Mesendoderm (in vitro differentiated cells): ENCODE results near the gene CKS2.

Source experiments
- DNase-seq: peaks from one replicate; pipeline ENCODE4 v3.0.0; 2013
- H2AK5ac ChIP-seq: 2 replicates; pipeline ENCODE4 v1.6.1; 2013; ENCODE audit warnings: low read length, inconsistent platforms
- H2BK120ac ChIP-seq: 2 replicates; pipeline ENCODE4 v1.6.1; 2013; ENCODE audit warnings: low read depth, mild to moderate bottlenecking, low read length, moderate library complexity, mixed read lengths
- H2BK15ac ChIP-seq: replicated peaks from 2 replicates; pipeline ENCODE4 v1.6.1; 2013; ENCODE audit warnings: low read depth, mild to moderate bottlenecking, moderate library complexity
- H2BK5ac ChIP-seq: 2 replicates; pipeline ENCODE4 v1.6.1; 2013; ENCODE audit warnings: low read length, inconsistent platforms
- H3K18ac ChIP-seq: 2 replicates; pipeline ENCODE4 v1.6.1; 2013; ENCODE audit warnings: mild to moderate bottlenecking, low read length, mixed read lengths
- H3K23ac ChIP-seq: one replicate; pipeline ENCODE4 v1.6.1; 2013; ENCODE audit warnings: low read length
- H3K27ac ChIP-seq: 2 replicates; pipeline ENCODE4 v1.5.1; 2013; ENCODE audit warnings: low read depth, mild to moderate bottlenecking, inconsistent platforms, low read length, moderate library complexity
- H3K27me3 ChIP-seq: 2 replicates; pipeline ENCODE4 v1.6.1; 2013; ENCODE audit warnings: low read length, control low read depth, mild to moderate bottlenecking, inconsistent platforms; ENCODE audit not compliant: insufficient read depth, poor library complexity
- H3K36me3 ChIP-seq: 2 replicates; pipeline ENCODE4 v1.6.1; 2013; ENCODE audit warnings: low read length, inconsistent platforms; ENCODE audit not compliant: control insufficient read depth, insufficient read depth
- H3K4ac ChIP-seq: one replicate; pipeline ENCODE4 v1.6.1; 2013; ENCODE audit warnings: low read depth, mild to moderate bottlenecking, low read length, moderate library complexity
- H3K4me1 ChIP-seq: 2 replicates; pipeline ENCODE4 v1.6.1; 2013; ENCODE audit warnings: low read depth, low read length, inconsistent platforms; ENCODE audit not compliant: control insufficient read depth
- H3K4me2 ChIP-seq: 2 replicates; pipeline ENCODE4 v1.6.1; 2013; ENCODE audit warnings: low read length
- H3K4me3 ChIP-seq: 2 replicates; pipeline ENCODE4 v1.5.1; 2013; ENCODE audit warnings: mild to moderate bottlenecking, low read length
- H3K56ac ChIP-seq: one replicate; pipeline ENCODE4 v1.6.1; 2013; ENCODE audit warnings: low read length
- H3K79me1 ChIP-seq: 2 replicates; pipeline ENCODE4 v1.6.1; 2013; ENCODE audit warnings: low read length, inconsistent platforms
- H3K79me2 ChIP-seq: 2 replicates; pipeline ENCODE4 v1.6.1; 2013; ENCODE audit warnings: mild to moderate bottlenecking, low read length; ENCODE audit not compliant: control insufficient read depth, insufficient read depth
- H3K9ac ChIP-seq: 2 replicates; pipeline ENCODE4 v1.6.1; 2013; ENCODE audit warnings: low read length, inconsistent platforms
- H4K5ac ChIP-seq: one replicate; pipeline ENCODE4 v1.6.1; 2013; ENCODE audit warnings: low read length
- H4K8ac ChIP-seq: one replicate; pipeline ENCODE4 v1.6.1; 2013; ENCODE audit warnings: low read depth, mild to moderate bottlenecking, control low read depth, low read length, moderate library complexity
- WGBS: extraction: QIAGEN DNeasy Blood & Tissue Kit; methylation state at CpG from one replicate; pipeline ENCODE4 v1.1.7; 2013; ENCODE audit warnings: low lambda C conversion rate, missing lambda C conversion rate; ENCODE audit not compliant: insufficient coverage; ENCODE audit errors: extremely low coverage; 5-methylcytosine and 5-hydroxymethylcytosine counted together

Gene CKS2

GRCh38 chr9:89312222-89312571, 1.2 kb downstream of the CKS2 start:
- Histone ChIP-seq H3K9ac (peak overlapping the region; percentile 98), H4K8ac (no peak overlapping the region), H2BK15ac (no peak overlapping the region), H3K4me2 (peak overlapping the region; percentile 26), H3K4me1 (peaks cover 2% of the 10 kb centered on the region), H2BK120ac (no peak overlapping the region), H2BK5ac (no peak overlapping the region), H3K27me3 (no peaks in the 10 kb centered on the region), H4K5ac (no peak overlapping the region), H3K79me2 (peaks cover 40% of the 10 kb centered on the region), H3K18ac (peak overlapping the region; percentile 86), H3K23ac (no peak overlapping the region), H2AK5ac (no peak overlapping the region), H3K27ac (no peak overlapping the region), H3K56ac (peak overlapping the region; percentile 97), H3K4ac (peak overlapping the region; percentile 36), H3K4me3 (peak overlapping the region; percentile 99), H3K79me1 (peaks cover 2% of the 10 kb centered on the region), H3K36me3 (peaks cover 2% of the 10 kb centered on the region)
- no CpG with 5 or more reads among the region's 8 CpGs for WGBS
- peak; percentile 59 for DNase-seq

GRCh38 chr9:89313842-89314241, 2.8 kb downstream of the CKS2 start:
- peaks cover 2% of the 10 kb centered on the region for H3K4me1 ChIP-seq
- no peak overlapping the region for H3K23ac ChIP-seq
- H4K8ac ChIP-seq = no peak overlapping the region
- peaks cover 2% of the 10 kb centered on the region for H3K36me3 ChIP-seq
- no peak overlapping the region for H4K5ac ChIP-seq
- H2BK5ac ChIP-seq = no peak overlapping the region
- H3K9ac ChIP-seq = peak overlapping the region; percentile 48
- H3K4ac ChIP-seq = no peak overlapping the region
- H3K27me3 ChIP-seq = no peaks in the 10 kb centered on the region
- no peak overlapping the region for H2AK5ac ChIP-seq
- no peak overlapping the region for H3K27ac ChIP-seq
- H3K4me2 ChIP-seq = peak overlapping the region; percentile 28
- no peak overlapping the region for H2BK120ac ChIP-seq
- peaks cover 40% of the 10 kb centered on the region for H3K79me2 ChIP-seq
- H3K4me3 ChIP-seq = no peak overlapping the region
- H3K79me1 ChIP-seq = peaks cover 2% of the 10 kb centered on the region
- H3K18ac ChIP-seq = no peak overlapping the region
- no peak for DNase-seq
- H3K56ac ChIP-seq = no peak overlapping the region
- no CpG with 5 or more reads among the region's 1 CpG for WGBS
- H2BK15ac ChIP-seq = no peak overlapping the region

GRCh38 chr9:89314955-89315354, 4.0 kb downstream of the CKS2 start:
- Histone ChIP-seq H2BK15ac (no peak overlapping the region), H3K27ac (no peak overlapping the region), H3K9ac (peak overlapping the region; percentile 43), H2BK5ac (no peak overlapping the region), H2AK5ac (no peak overlapping the region), H3K4me3 (no peak overlapping the region), H3K56ac (peak overlapping the region; percentile 53), H3K36me3 (peaks cover 2% of the 10 kb centered on the region), H2BK120ac (no peak overlapping the region), H3K18ac (no peak overlapping the region), H3K4me1 (no peaks in the 10 kb centered on the region), H4K8ac (no peak overlapping the region), H3K4me2 (peak overlapping the region; percentile 28), H3K4ac (no peak overlapping the region), H3K27me3 (no peaks in the 10 kb centered on the region), H3K23ac (no peak overlapping the region), H3K79me1 (no peaks in the 10 kb centered on the region), H3K79me2 (peaks cover 46% of the 10 kb centered on the region), H4K5ac (no peak overlapping the region)
- WGBS = no CpG with 5 or more reads among the region's 1 CpG
- DNase-seq = no peak

GRCh38 chr9:89315482-89315881, 4.5 kb downstream of the CKS2 start:
- Histone ChIP-seq H2AK5ac (no peak overlapping the region), H3K4ac (no peak overlapping the region), H3K4me3 (no peak overlapping the region), H4K8ac (no peak overlapping the region), H2BK15ac (no peak overlapping the region), H2BK120ac (no peak overlapping the region), H2BK5ac (no peak overlapping the region), H3K36me3 (peaks cover 2% of the 10 kb centered on the region), H3K23ac (no peak overlapping the region), H3K27ac (no peak overlapping the region), H3K4me2 (no peak overlapping the region), H3K9ac (no peak overlapping the region), H3K27me3 (no peaks in the 10 kb centered on the region), H3K56ac (no peak overlapping the region), H3K18ac (no peak overlapping the region), H3K4me1 (no peaks in the 10 kb centered on the region), H4K5ac (no peak overlapping the region), H3K79me1 (no peaks in the 10 kb centered on the region), H3K79me2 (peaks cover 50% of the 10 kb centered on the region)
- DNase-seq = no peak

DNA sequence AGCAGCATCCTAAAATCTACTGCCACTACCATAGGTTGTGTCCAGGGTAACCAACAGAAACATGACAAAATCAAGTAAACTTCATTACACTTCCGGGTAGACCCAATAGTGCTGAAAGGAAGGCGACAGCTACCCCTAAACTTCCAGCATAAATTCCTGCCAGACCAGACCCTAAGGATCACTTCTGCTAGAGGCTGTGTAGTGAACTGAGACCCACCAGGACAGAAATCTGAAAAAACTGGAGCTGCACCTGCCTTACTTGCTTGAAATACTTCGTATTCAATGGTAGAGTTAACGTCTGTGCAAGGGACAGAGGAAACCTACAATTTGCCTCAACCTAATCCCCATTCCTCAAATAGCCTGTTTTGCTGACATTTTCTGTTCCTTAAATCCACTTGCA, 6.3 kb downstream of the CKS2 start:
- no peaks in the 10 kb centered on the region for H3K27me3 ChIP-seq
- DNase-seq = peak; percentile 16
- H3K4me3 ChIP-seq = no peak overlapping the region
- no peak overlapping the region for H2BK15ac ChIP-seq
- H2AK5ac ChIP-seq = no peak overlapping the region
- no peak overlapping the region for H3K9ac ChIP-seq
- H4K5ac ChIP-seq = no peak overlapping the region
- no peak overlapping the region for H2BK5ac ChIP-seq
- H2BK120ac ChIP-seq = no peak overlapping the region
- H3K27ac ChIP-seq = no peak overlapping the region
- H3K4ac ChIP-seq = no peak overlapping the region
- peak overlapping the region; percentile 98 for H4K8ac ChIP-seq
- H3K23ac ChIP-seq = no peak overlapping the region
- H3K36me3 ChIP-seq = peaks cover 2% of the 10 kb centered on the region
- H3K56ac ChIP-seq = no peak overlapping the region
- no peaks in the 10 kb centered on the region for H3K79me1 ChIP-seq
- no CpG with 5 or more reads among the region's 4 CpGs for WGBS
- no peak overlapping the region for H3K4me2 ChIP-seq
- no peak overlapping the region for H3K18ac ChIP-seq
- no peaks in the 10 kb centered on the region for H3K4me1 ChIP-seq
- peaks cover 43% of the 10 kb centered on the region for H3K79me2 ChIP-seq
